Endothelial cell of umbilical vein (primary cell): Measurements from ENCODE around the gene AKAP1. TPM values are rescaled to one million over a fixed set of nuclear protein-coding genes. Genes with fewer than 3 reads are reported as not detected.

Experiments
- BruUV-seq: library from RNA; stranded (reverse); fragments of 400-500 nt; replicated peaks from 2 replicates; lab custom pipeline; 2021; lab: Mats Ljungman, UMichigan
- CTCF ChIA-PET: fragments of 300-600, 350-600 bp; sonication (Branson Sonifier 250); formaldehyde crosslinking; loops from one replicate; lab custom pipeline; 2021; ENCODE audit warnings: antibody characterized with exemption, inconsistent platforms; lab: Charles Lee
- POLR2A ChIA-PET: fragments of 300-600, 350-600 bp; sonication (Branson Sonifier 250); formaldehyde crosslinking; loops from one replicate; lab custom pipeline; 2021; ENCODE audit warnings: antibody characterized with exemption, inconsistent platforms; lab: Charles Lee
- DNase-seq: peaks from one replicate; pipeline ENCODE4 v3.0.0-alpha.2; 2011; ENCODE audit warnings: low read depth, low spot score
- FAIRE-seq: peaks from 2 replicates; lab custom pipeline; 2011; peaks lifted over from hg19 to GRCh38; lab: Jason Lieb, UNC
- H2AFZ ChIP-seq: 2 replicates; pipeline ENCODE4 v1.6.0; 2012; ENCODE audit warnings: low read depth, low read length, control low read depth, inconsistent platforms
- H3K27ac ChIP-seq: 2 replicates; pipeline ENCODE4 v1.5.1; 2011; ENCODE audit warnings: low read depth, mild to moderate bottlenecking, control low read depth, low read length, moderate library complexity; ENCODE audit not compliant: insufficient read depth
- H3K27me3 ChIP-seq, 2 experiments: 2 replicates each; pipeline versions ENCODE4 v1.6.0 to v1.6.1; 2011; ENCODE audit warnings: low read length in 2 of 2, mixed read lengths in 1 of 2; ENCODE audit not compliant: control insufficient read depth in 2 of 2, insufficient read depth in 2 of 2
- H3K36me3 ChIP-seq, 2 experiments: 2 replicates in 1 of 2; 3 replicates in 1 of 2; pipeline ENCODE4 v1.5.1; 2011; ENCODE audit warnings: low read length in 2 of 2, mild to moderate bottlenecking in 1 of 2, moderate library complexity in 1 of 2; ENCODE audit not compliant: control insufficient read depth in 2 of 2, insufficient read depth in 2 of 2; ENCODE audit errors: extremely low read depth in 1 of 2
- H3K4me1 ChIP-seq: 3 replicates; pipeline ENCODE4 v1.5.1; 2011; ENCODE audit warnings: mild to moderate bottlenecking, low read length; ENCODE audit not compliant: control insufficient read depth, insufficient read depth; ENCODE audit errors: extremely low read depth
- H3K4me2 ChIP-seq: 2 replicates; pipeline ENCODE4 v1.6.1; 2011; ENCODE audit warnings: low read length, control low read depth, mixed read lengths; ENCODE audit not compliant: insufficient read depth
- H3K4me3 ChIP-seq, 3 experiments: fragments of 200-600 bp in 1 of 3; sonication (generic), shearing (Covaris generic) in 1 of 3; replicated peaks in 1 of 3; 2 replicates each; pipeline ENCODE4 v1.5.1; 2011 to 2016; ENCODE audit warnings: control low read depth in 3 of 3, low read length in 3 of 3, mild to moderate bottlenecking in 2 of 3, inconsistent platforms in 1 of 3, low read depth in 1 of 3, moderate library complexity in 1 of 3; ENCODE audit not compliant: insufficient read depth in 1 of 3
- H3K79me2 ChIP-seq: 2 replicates; pipeline ENCODE4 v1.6.0; 2012; ENCODE audit warnings: low read length, inconsistent platforms; ENCODE audit not compliant: control insufficient read depth, insufficient read depth
- H3K9ac ChIP-seq: replicated peaks from 2 replicates; pipeline ENCODE3; 2011; ENCODE audit warnings: low read length, control low read depth; ENCODE audit not compliant: insufficient read depth; ENCODE audit errors: extremely low read depth
- H3K9me1 ChIP-seq: replicated peaks from 3 replicates; pipeline ENCODE4 v1.6.0; 2011; ENCODE audit warnings: mild to moderate bottlenecking, low read length; ENCODE audit not compliant: control insufficient read depth, insufficient read depth; ENCODE audit errors: extremely low read depth
- H3K9me3 ChIP-seq: replicated peaks from 2 replicates; pipeline ENCODE4 v1.5.1; 2012; ENCODE audit warnings: low read length, inconsistent platforms; ENCODE audit not compliant: control insufficient read depth, insufficient read depth
- H4K20me1 ChIP-seq: replicated peaks from 2 replicates; pipeline ENCODE3; 2011; ENCODE audit warnings: mild to moderate bottlenecking, low read length; ENCODE audit not compliant: control insufficient read depth, insufficient read depth; ENCODE audit errors: extremely low read depth
- CTCF ChIP-seq, 2 donors: IDR thresholded peaks; 1 replicate in 1 of 2; 2 replicates in 1 of 2; pipeline ENCODE4 v1.5.1; 2011; ENCODE audit warnings: low read length in 2 of 2, mild to moderate bottlenecking in 2 of 2, moderate library complexity in 2 of 2, control low read depth in 1 of 2, inconsistent platforms in 1 of 2, low read depth in 1 of 2; ENCODE audit not compliant: insufficient read depth in 1 of 2; ENCODE audit errors: extremely low read depth in 1 of 2
- GATA2 ChIP-seq: IDR thresholded peaks from 2 replicates; pipeline ENCODE4 v1.7.0; 2011; ENCODE audit warnings: low read depth, mild to moderate bottlenecking, moderate library complexity, mixed read lengths, low read length; ENCODE audit not compliant: insufficient read length, insufficient read depth
- POLR2AphosphoS5 ChIP-seq: IDR thresholded peaks from 2 replicates; pipeline ENCODE4 v1.6.1; 2012; ENCODE audit warnings: low read depth, mild to moderate bottlenecking, control low read depth, low read length, moderate library complexity; ENCODE audit not compliant: insufficient read depth
- dilution Hi-C: fragments of 300-500 bp; cut with MboI; formaldehyde crosslinking; loops from one replicate; pipeline ENCODE4 v1.15.0; 2019; ENCODE audit warnings: low sequenced_read_pairs; ENCODE audit not compliant: extremely low pct_ligation_motif_present
- intact Hi-C: fragments of 100-400 bp; cut with micrococcal nuclease; formaldehyde crosslinking; loops from one replicate; pipeline ENCODE4 v1.10.0; 2022
- polyA plus RNA-seq, 4 experiments: library from polyadenylated mRNA; depleted of rRNA in 3 of 4; stranded (reverse) in 3 of 4; unstranded in 1 of 4; fragments of >200 nt; gene quantifications; 2 replicates each; pipeline versions ENCODE4 v1.2.1 to v1.2.3, GENCODE V29; 2011 to 2012; ENCODE audit warnings: missing spikeins in 1 of 4
- total RNA-seq: library from RNA; stranded (reverse); gene quantifications from 2 replicates; pipeline ENCODE4 v1.2.3, GENCODE V29; 2021

The AKAP1 gene
- total and polyA plus RNA-seq, 2 donors (not counting 3 experiments of a cell fraction or from before 2014, with no cell fraction given), result 20.9 to 27.7 TPM

- H2AFZ ChIP-seq, result no peak overlapping the region
- intact Hi-C loops, result loop anchor here (1.0 kb wide), 1 partner anchor 712 kb away; no protein-coding TSS in a partner anchor
- no peak overlapping the region for H3K9ac ChIP-seq
- dilution Hi-C loops, result no loop called here
- BruUV-seq, result no TSS peak
- H3K27me3 ChIP-seq, result no peaks in the 10 kb centered on the region
- H3K9me3 ChIP-seq, result no peaks in the 10 kb centered on the region
- no peaks in the 10 kb centered on the region for H3K9me1 ChIP-seq
- no peak overlapping the region for H3K27ac ChIP-seq
- CTCF ChIA-PET, result interaction anchor here (0.6 to 2.8 kb wide), 7 partner anchors 9 to 713 kb away, joined by 3 to 14 read pairs (median 4); no protein-coding TSS in a partner anchor
- no peaks in the 10 kb centered on the region for H3K79me2 ChIP-seq
- DNase-seq (peak; percentile 29), FAIRE-seq (peak; percentile 62)
- peak; percentile 29 to 64 for TF ChIP-seq CTCF (IDR thresholded peaks at IDR 0.05; ENCODE audit: extremely low read depth in 1 of 2, insufficient read depth in 1 of 2, low read depth in 1 of 2, low read length in 2 of 2)
- TF ChIP-seq GATA2, result no peak
- no peaks in the 10 kb centered on the region for H3K4me1 ChIP-seq
- H3K36me3 ChIP-seq, result peaks cover 2 to 4% of the 10 kb centered on the region in 2 experiments
- H3K4me3 ChIP-seq, result no peak overlapping the region
- H3K4me2 ChIP-seq, result no peak overlapping the region
- H4K20me1 ChIP-seq, result no peaks in the 10 kb centered on the region
- POLR2A ChIA-PET, result no interaction called here
Observed at GRCh38 chr17:57121308-57122042, 36.4 kb downstream of the AKAP1 start.

DNA sequence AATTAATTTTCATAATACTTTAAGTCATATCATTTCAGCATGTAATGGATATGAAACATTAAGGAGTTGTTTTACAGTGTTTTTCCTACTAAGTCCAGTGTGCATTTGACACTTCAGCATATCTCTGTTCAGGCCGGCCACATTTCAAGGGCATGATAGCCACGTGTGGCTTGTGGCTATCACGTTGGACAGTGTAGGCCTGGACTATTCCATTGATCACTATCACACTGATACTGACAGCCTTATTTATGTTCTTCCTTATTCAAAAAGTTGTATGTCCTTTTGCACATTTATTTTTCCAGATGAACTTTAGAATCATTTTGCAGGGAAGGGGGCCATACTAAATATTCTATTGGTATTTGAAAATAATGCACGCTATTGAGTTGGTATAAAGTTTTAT lies 39.0 kb downstream of the AKAP1 start:
- Histone ChIP-seq H3K9ac (no peak overlapping the region), H3K9me1 (no peaks in the 10 kb centered on the region), H2AFZ (no peak overlapping the region), H4K20me1 (no peaks in the 10 kb centered on the region), H3K27me3 (no peaks in the 10 kb centered on the region), H3K27ac (no peak overlapping the region), H3K36me3 (peaks cover 0 to 2% of the 10 kb centered on the region in 2 experiments), H3K4me3 (no peak overlapping the region), H3K4me2 (no peak overlapping the region), H3K79me2 (no peaks in the 10 kb centered on the region), H3K9me3 (no peaks in the 10 kb centered on the region), H3K4me1 (no peaks in the 10 kb centered on the region)
- dilution Hi-C loops (no loop called here), intact Hi-C loops (no loop called here)
- ChIA-PET CTCF (no interaction called here), POLR2A (no interaction called here)
- BruUV-seq, result no TSS peak
- DNase-seq (no peak), FAIRE-seq (no peak)
- no peak for TF ChIP-seq GATA2
- TF ChIP-seq POLR2AphosphoS5, result no peak
